ENCODE measurements around the gene LPAR5. TPM values are rescaled to one million over a fixed set of nuclear protein-coding genes. Genes with fewer than 3 reads are reported as not detected.
"Not testable (repeated sequence)": the region's sequence is repeated elsewhere in the genome, so short reads cannot be mapped to it uniquely, and the experiment has no call there.

LPAR5 gene
- total RNA-seq, 1 donor from 2014 or later = 7.5 TPM

DNA sequence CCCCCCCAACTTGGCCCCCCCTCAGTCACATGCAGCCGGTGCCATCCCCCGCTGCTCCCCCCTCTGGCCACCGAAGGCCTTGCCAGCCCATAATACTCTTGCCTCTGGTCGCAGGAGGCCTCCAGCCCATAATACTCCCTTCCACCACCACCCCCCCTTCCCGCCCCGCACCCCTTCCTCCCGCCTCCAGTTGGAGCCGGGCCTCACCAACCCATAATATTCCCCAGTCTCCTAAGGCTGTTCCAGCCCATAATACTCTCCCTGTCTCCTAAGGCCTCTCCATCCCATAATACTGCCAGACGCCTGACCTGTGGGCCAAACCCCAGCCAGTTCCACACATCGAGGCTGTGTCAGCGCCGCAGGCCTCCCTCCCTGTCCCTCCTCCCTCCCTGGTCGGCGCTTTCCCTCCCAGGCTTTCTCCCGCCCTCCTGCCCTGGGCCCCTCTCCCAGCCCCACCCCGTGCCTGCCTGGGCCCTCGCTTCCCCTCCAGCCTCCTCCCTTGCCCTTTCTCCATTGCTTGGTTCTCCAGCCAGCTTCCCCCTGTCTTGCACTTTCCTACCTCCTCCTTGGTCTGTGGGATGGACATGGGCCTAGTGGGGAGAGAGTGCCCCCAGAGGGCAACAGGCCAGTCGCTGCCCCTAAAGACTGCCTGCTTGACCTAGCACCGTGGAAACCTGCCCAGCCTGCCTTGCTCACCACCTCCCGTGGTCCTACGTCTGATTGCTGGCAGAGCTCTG, 21.8 kb downstream of the LPAR5 start:
- intact Hi-C loops (cut with DNase I) = loop anchor here (2.0 to 5.0 kb wide), 2 partner anchors 75 to 213 kb away; partner anchors contain the start of genes P3H3 and ZNF384

DNA sequence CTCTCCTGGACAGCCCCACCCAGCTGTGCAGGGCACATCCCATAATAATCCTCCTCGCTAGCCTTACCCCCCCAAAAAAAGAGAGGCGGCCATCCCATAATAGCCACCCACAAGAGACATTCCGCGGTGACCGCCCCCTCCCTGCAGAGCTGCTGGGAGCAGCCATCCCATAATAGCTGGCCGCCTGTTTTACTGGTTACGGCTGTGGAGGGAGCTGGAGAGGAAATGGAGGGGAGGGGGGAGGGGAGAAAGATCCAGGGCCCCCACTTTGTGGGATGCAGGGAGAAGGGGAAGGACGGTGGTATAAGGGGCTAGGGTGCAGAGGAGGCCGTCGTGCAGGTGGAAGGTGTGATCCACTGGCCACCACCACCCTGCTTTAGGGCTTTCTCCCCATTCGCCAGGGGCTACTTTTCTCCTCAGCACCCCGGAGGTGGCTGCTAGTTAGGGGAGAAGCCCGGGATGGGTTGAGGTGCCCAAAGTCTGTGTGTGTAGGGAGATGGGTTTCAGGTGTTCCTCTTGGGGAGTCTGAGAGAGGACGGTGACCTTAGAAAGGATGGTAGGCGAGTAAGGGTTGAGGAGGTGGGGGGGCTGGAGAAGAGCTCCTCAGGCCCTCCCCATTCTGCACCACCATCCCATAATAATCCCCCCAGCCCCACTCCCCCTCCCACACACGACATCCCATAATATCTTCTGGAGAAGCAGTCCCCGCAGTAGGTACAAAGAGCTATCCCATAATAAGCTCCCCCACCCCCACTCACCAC, 22.6 kb downstream of the LPAR5 start:
- DNase-seq (ENCODE audit: missing footprints) (peak; percentile 81), ATAC-seq (peak; percentile 40)
- intact Hi-C loops (cut with DNase I) = loop anchor here (5.0 kb wide), 1 partner anchor 214 kb away; the partner anchor contains the start of gene P3H3

More for the DNA sequence above, 21.8 kb downstream of the LPAR5 start:
- ATAC-seq (peak; percentile 89), DNase-seq (ENCODE audit: missing footprints) (peak; percentile 92)

DNA sequence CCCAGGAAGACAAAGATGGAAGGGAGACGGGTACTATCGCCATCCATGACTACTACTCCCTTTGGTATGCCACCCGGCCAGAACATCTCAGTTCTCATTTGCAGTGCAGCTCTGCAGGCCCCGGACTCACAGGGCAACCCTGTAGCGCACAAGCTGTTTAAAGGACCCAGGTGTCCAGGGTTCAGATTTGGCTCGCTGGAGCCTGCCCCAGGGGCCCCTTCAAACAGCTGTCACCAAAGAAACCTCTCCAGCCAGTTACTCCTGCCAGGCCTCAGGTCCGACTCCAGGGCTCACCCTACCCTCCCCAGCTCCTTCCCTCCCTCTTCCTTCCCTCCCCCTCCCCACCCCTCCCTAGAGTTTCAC, 23.1 kb downstream of the LPAR5 start:
- DNase-seq (ENCODE audit: missing footprints) (no peak), ATAC-seq (no peak)
- intact Hi-C loops (cut with DNase I) = loop anchor here (5.0 kb wide), 1 partner anchor 215 kb away; the partner anchor contains the start of gene P3H3

DNA sequence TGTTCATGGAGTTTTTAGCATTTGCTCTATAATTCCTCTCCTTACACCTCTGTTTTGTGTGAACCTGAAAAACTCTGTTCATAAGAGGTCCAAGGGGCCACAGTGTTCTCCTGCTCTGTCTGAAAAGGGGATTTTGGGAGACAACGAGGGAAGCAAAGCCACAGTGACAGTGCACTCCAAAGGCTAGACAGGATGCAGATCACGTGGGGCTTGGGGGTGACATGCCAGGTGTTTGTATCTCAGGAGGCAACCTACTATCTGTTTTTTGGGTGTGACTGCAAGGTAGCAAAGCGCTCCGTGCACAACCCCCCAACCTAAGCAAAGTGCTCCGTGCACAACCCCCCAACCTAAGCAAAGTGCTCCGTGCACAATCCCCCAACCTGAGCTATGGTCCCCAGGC, 23.5 kb downstream of the LPAR5 start:
- DNase-seq (ENCODE audit: missing footprints) = no peak
- intact Hi-C loops (cut with DNase I) = loop anchor here (5.0 kb wide), 1 partner anchor 215 kb away; the partner anchor contains the start of gene P3H3
- no peak for ATAC-seq

DNA sequence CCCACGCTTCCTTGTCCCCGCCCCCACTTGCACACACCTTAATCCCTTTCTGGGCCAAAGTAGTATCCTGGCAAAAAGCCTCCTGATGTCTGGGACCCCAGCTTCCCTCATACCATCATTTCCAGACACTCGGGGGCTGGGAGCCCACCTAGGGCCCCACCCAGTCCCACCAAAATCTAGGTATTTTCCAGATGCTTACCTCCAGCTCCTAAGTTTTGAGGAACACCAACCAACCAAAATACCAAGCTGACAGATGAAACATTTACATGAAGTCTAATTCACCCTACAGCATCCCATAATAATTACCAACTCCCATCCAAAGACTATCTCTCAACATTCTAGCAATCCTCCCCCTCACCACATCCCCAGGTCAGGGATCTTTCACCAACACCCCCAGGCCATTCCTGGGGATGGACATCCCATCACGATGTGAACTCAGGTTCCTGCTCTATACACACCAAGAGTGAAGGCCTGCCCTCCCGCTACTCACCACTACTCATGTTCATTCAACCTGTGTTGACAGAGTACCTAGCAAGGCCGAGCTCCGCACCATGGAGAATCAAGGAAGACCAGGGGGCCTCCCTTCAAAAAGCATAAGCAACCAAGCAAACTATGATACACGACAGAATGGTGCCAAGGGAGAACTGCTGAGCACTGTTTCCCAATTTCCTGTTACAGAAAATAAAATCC, 27.0 kb downstream of the LPAR5 start:
- intact Hi-C loops (cut with DNase I) = loop anchor here (5.0 kb wide), 1 partner anchor 41 kb away; the partner anchor contains the start of gene NOP2
- no peak for DNase-seq (ENCODE audit: missing footprints)
- no peak for ATAC-seq

DNA sequence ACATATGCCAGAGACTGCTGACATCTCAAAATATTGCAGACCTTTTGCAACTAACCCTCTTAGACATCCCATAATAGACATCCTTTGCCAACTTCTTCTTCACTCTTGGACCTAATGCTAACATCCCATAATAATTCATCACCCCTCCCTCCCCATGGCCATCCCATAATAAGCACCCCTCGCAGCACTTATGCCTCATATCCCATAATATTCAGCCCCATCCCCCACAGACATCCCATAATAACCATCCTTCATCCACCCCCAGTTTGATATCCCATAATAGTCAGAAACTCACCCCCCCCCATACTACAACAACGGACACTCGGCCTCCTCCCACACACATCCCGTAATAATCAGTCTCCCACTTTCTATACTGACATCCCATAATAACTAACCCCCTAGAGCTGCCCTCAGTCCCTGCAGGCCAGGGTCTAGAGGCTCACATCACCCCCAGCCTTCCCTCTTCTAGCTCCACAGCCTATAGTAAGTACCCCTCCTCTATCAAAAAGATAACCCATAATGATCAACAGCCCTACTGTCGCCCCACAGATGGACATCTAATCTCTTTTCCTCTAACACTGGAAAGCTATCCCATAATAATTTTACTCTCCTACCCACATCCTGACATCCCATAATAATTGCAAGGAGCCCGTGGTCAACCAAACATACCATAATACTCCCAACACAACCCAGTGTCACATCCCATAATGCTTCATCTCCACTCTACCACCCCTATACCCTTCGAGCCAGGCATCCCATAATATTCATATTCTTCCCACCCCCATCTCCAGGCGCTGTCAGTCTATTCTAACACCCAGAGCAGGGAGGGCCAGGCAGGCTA, 27.8 kb downstream of the LPAR5 start:
- DNase-seq (ENCODE audit: missing footprints) (no peak), ATAC-seq (peak; percentile 9)
- intact Hi-C loops (cut with DNase I) = loop anchor here (5.0 kb wide), 1 partner anchor 41 kb away; the partner anchor contains the start of gene NOP2

DNA sequence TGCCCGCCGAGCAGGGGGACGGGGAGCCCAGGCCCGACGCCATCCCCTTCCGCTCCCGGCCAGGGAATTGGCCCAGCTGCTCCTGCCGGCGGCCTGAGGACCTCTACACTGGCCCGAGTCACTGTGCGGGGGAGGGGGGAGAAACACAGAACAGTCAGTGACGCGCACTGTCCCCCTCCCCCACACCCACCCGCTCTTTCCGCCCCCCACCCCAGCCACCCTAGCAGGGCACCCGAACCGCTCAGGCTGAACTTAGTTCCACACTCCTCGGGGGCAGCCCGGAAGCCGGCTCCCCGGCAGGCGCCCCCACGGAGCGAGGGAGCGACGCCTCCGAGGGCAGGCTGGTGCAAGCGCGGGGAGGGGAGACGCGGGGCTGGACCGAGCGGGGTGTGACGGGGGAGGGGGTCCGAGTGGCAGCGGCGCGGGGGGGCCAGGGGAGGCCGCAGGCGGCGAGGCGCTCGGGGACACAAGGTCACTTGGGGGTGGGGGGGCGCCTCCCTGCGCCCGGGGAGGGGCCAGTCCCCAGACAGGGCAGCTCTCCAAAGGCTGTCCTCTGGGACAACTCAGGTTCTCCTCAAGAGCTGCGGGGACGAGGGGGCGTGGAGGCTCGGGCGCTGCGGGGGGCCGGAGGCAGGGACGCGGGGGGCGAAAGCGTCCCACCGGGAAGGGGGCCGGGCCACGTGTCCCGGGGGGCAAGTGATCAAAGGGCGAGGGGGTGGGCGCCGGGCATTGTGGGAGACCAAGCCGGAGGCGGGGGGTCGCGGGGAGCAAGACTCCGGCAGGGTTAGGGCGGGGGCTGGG, 29.2 kb downstream of the LPAR5 start:
- ATAC-seq (peak; percentile 61), DNase-seq (ENCODE audit: missing footprints) (peak; percentile 89)
- intact Hi-C loops (cut with DNase I) = loop anchor here (5.0 kb wide), 1 partner anchor 39 kb away; the partner anchor contains the start of gene NOP2

DNA sequence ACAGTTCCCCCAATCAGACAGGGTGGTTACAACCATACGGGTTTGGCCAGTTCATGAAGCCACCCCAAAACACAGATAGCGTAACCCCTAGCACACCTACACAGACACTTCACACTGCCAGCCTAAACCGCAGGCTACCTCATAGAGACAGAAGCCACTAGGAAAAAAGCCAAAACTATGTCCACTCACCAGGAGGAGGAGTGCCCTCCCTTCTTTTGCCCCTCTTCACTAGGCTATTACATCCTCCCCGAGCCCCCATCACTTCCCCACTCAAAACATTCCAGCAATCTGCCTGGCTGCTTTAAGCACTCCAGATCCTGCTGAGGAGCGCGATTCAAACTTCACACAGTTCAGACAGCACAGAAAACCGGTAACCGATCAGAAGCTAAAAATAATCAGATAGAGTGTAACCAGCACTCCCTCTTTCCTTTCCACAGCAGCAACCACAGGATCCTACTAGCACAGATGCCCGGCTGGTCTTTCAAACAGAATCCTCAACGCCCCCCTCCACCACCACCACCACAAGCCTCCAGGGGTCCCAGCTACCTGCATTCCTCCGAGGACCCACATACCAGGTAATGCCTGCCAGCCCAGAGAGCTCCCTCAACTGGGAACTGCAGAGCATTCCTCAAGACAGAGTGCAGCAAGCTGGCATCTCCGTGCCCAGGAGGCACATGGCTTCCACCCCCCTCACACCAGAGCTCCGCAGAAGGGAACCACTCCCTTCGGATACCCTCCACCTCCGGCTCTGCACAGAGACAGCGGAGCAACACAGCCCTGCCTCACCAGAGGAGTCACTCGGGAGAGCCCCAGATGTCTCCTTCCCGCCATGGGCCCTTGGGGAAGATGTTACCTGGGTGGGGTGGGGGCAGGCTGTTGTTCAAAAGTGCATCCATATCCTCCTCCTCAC, 30.1 kb downstream of the LPAR5 start:
- DNase-seq (ENCODE audit: missing footprints) = no peak
- intact Hi-C loops (cut with DNase I) = loop anchor here (5.0 kb wide), 1 partner anchor 38 kb away; the partner anchor contains the start of gene NOP2
- peak; percentile 3 for ATAC-seq

DNA sequence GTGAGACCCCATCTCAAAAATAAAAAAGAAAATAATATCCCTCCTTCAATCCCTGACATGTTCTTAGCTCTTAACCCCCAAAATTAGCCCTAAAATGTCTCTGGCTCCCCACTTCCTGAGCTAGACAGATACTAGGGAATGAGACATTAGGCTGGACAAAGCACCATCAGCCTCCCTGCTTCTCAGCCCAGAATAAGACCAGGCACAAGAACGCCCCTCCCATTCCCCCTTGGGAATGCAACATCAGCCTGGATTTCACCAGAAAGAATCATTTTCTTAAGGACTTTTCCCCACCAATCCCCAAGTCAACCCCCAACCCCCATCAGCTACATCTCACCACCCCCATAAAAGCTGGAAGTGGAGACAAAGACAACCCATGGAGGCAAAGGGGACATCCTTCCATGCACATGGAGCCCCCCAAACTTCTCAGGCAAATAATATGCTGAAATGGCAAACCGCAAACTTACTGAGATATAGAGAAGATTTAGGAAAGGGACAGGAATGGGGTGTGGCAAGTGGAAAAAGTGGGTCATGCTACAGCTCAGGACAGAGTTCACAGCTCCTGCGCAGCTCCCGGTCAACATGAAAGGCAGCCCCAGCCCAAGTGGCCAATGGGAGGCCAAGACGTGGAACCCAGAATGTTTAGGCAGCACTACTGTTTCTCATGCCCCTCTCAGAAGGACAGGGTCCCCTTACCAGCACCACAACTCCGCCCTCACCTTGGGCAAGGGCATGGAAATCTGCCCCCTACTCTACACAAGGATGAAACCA, 31.3 kb downstream of the LPAR5 start:
- intact Hi-C loops (cut with DNase I) = loop anchor here (5.0 kb wide), 1 partner anchor 37 kb away; the partner anchor contains the start of gene NOP2
- ATAC-seq (no peak), DNase-seq (ENCODE audit: missing footprints) (no peak)

DNA sequence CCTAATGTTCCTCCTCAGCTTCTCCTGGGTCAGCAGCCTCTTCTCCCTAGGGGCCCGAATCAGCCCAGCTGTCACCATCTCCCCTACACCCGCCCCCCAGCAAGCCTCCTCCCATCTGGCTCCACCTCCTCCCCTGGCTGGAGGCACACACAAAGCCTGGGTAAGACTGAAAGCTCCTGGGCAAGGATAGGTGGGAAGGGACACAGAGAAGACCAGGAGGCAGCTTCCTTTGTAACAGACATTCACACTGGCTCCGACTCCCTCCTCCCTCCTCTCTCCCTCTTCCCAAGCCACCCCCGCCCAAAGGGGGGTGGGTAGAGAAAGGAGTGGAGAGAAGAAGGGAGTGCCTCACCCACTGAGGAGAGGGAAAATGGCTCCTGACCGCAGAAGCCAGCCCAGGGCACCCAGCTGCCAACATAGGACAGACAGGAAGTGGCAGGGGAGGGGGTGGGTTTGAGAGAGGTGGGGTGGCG, 32.6 kb downstream of the LPAR5 start:
- ATAC-seq (no peak), DNase-seq (ENCODE audit: missing footprints) (no peak)
- intact Hi-C loops (cut with DNase I) = no loop called here

DNA sequence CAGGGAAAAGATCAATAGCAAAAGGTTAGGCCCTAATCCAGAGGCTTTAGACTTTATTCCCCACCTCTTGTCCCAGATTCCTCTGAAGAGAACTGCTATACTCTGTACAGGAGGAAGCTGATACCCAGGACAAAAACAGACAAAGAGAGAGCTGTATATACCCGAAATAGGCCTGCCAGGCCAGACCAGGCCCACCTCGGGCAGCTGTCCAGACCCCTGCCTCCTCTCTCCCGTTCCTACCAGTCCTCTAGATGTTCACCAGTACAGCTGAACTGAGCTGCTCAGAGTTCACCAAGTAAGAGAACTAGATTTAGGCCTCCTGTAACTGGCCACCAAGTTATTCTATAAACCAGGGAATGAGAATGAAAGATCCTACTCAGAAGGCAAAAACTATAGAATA, 33.2 kb downstream of the LPAR5 start:
- no peak for ATAC-seq
- intact Hi-C loops (cut with DNase I) = no loop called here
- no peak for DNase-seq (ENCODE audit: missing footprints)

DNA sequence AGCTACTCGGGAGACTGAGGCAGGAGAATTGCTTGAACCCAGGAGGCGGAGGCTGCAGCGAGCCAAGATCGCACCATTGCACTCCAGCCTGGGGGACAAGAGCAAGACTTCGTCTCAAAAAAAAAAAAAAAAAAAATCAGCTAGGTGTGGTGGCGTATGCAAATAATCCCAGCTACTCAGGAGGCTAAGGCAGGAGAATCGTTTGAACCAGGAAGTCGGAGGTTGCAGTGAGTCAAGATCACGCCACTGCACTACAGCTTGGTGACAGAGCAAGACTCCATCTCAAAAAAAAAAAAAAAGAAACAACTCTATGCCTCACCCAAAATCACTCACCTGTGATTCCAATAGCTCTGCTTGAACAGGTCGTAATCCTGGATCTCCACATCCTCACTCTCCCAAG, 40.1 kb downstream of the LPAR5 start:
- intact Hi-C loops (cut with DNase I); ATAC-seq; DNase-seq (ENCODE audit: missing footprints): not testable (repeated sequence)

DNA sequence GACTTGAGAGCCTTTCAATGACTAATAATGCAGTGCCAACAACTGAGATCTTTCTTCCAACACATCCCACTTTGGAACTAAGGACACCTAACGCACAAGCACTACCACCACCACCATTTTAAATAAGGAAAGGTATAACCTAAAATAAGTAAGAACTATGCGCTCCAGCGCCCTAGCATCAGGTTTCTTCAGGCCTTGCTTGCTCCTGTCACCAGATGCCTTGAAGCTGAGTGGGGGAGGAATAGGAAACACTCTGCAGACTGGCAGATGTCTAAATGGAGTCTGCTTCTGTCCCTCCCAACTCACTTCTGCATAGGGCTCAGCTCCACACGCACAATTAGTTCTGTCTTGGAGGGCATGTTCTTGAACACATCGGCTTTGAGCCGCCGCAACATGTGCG, 43.7 kb downstream of the LPAR5 start:
- ATAC-seq (no peak), DNase-seq (ENCODE audit: missing footprints) (no peak)
- intact Hi-C loops (cut with DNase I) = no loop called here

DNA sequence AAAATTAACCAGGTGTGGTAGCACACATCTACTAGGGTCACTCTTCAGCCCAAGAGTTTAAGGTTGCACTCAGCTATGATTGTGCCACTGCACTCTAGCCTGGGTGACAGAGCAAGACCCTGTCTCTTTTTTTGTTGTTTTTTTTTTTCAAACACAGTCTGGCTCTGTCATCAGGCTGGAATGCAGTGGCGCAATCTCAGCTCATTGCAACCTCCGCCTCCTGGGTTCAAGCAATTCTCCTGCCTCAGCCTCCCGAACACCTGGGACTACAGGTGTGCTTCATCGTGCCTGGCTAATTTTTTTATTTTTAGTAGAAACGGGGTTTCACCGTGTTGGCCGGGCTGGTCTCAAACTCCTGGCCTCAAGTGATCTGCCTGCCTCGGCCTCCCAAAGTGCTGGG, 49.2 kb downstream of the LPAR5 start:
- ATAC-seq; intact Hi-C loops (cut with DNase I): not testable (repeated sequence)

DNA sequence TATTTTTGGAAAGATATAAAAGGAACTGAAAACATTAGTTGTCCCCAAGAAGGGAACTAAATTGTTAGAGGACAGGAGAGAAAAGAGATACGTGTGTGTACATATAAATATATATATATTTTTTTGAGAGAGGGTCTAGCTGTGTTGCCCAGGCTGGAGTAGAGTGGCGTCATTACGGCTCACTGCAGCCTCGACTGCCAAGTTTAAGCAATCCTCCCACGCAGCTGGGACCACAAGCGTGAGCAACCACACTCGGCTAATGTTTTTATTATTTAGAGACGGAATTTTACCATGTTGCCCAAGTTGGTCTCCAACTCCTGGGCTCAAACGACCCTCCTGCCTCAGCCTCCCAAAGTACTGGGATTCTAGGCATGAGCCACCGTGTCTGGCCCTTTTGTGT, 51.5 kb downstream of the LPAR5 start:
- DNase-seq (ENCODE audit: missing footprints) = no peak
- intact Hi-C loops (cut with DNase I) = no loop called here
- no peak for ATAC-seq

More for the DNA sequence above, 49.2 kb downstream of the LPAR5 start:
- not testable (repeated sequence) for DNase-seq (ENCODE audit: missing footprints)

Measured in Right ventricle myocardium inferior (tissue), 1 donor.